ENCODE data around the gene ADAMTS9.

DNA sequence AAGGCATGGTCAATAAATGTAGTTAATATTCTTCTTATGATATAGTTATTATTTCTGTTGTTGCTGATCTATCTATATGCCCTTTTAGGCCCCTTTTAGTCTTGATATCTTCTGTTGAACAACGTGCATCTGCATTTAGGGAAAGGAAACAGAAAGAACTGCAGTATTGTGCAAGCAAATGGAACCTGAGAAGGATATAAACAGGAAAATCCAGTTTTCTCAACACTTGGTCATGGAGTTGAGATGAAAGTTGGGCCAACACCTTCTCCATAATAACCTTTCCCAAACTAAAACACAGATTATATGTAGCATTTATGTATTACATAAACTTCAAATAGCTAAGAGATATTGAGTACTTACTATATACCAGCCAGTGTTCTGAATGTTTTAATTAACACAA is 179.7 kb downstream of the ADAMTS9 start:
- TF ChIP-seq GATA2 (IDR thresholded peaks at IDR 0.05; ENCODE audit: low read depth, low read length) (no peak), GATA3 (IDR thresholded peaks at IDR 0.05; ENCODE audit: low read depth, low read length) (no peak)

Measured in SH-SY5Y (cell line).